Measurements from ENCODE around the gene PHF20.
"Not testable (repeated sequence)": the region's sequence is repeated elsewhere in the genome, so short reads cannot be mapped to it uniquely, and the experiment has no call there.

The PHF20 gene

GRCh38 chr20:35991142-35991771 is 219.4 kb downstream of the PHF20 start:
- no peak for DNase-seq (ENCODE audit: low spot score)
- TF ChIP-seq CTCF (IDR thresholded peaks at IDR 0.05; ENCODE audit: extremely low read depth, missing control alignments) = no peak

GRCh38 chr20:35992713-35993335 is 221.0 kb downstream of the PHF20 start:
- TF ChIP-seq CTCF (IDR thresholded peaks at IDR 0.05; ENCODE audit: extremely low read depth, missing control alignments) = peak; percentile 84
- peak; percentile 84 for DNase-seq (ENCODE audit: low spot score)

- TF ChIP-seq CTCF (IDR thresholded peaks at IDR 0.05; ENCODE audit: extremely low read depth, missing control alignments) = peak; percentile 89
These were observed 223.2 kb downstream of the PHF20 start for GRCh38 chr20:35994994-35995453.

GRCh38 chr20:35996492-35996891 is 224.7 kb downstream of the PHF20 start:
- DNase-seq (ENCODE audit: low spot score) = not testable (repeated sequence)

More at GRCh38 chr20:35994994-35995453, 223.2 kb downstream of the PHF20 start:
- DNase-seq (ENCODE audit: low spot score) = peak; percentile 85

Measured in GM20000 (cell line).